HG02840 (cell line): ENCODE results near the gene NHP2.
A peak's percentile ranks its signal among the peaks of the same experiment; 100 is the strongest.
"Not testable (repeated sequence)": the region's sequence is repeated elsewhere in the genome, so short reads cannot be mapped to it uniquely, and the experiment has no call there.

Experiments
- ATAC-seq: cut with Tn5 transposase; IDR thresholded peaks from one replicate; pipeline ENCODE4 v1.9.1; 2021; ENCODE audit warnings: mild to moderate bottlenecking, moderate library complexity, moderate number of reproducible peaks; ENCODE audit not compliant: unreplicated experiment, low FRiP score

The NHP2 gene

GRCh38 chr5:178153530-178154340, at the start of gene NHP2:
NHP2 (minus strand) TSS chr5:178153885; CDS start chr5:178153817, 68 bp downstream.
- ATAC-seq = peak; percentile 98

GRCh38 chr5:178202541-178202940, 48.9 kb upstream of the NHP2 start:
- no peak for ATAC-seq

GRCh38 chr5:178201927-178202235, 48.2 kb upstream of the NHP2 start:
- ATAC-seq = no peak

DNA sequence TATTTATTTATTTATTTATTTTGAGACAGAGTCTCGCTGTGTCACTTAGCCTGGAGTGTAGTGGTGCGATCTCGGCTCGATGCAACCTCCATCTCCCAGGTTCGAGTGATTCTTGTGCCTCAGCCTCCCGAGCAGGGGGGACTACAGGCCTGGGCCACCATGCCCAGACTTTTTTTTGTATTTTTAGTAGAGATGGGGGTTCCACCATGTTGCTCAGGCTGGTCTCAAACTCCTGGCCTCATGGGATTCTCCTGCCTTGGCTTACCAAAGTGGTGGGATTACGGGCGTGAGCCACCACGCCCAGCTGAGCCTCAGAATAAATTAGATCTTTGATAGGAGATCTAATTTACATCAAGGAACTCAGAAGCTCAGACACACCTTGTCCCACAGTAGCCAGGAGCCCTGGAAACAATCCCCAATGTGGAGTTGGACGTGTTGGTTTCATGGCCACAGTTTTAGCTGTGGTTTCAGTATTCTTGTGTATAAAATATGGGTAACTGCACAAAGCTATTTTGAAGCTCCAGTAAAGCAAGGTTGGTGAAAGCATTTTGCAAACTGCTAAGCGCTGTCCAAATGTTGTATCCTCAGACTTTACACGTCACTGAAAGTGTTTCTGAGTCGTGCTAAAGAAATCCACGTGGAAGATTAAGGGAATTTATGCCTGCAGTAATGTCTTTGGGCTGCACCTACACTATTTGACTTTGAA, 47.7 kb upstream of the NHP2 start:
- no peak for ATAC-seq

- ATAC-seq = no peak
These were observed 46.1 kb upstream of the NHP2 start for GRCh38 chr5:178199581-178200434.

DNA sequence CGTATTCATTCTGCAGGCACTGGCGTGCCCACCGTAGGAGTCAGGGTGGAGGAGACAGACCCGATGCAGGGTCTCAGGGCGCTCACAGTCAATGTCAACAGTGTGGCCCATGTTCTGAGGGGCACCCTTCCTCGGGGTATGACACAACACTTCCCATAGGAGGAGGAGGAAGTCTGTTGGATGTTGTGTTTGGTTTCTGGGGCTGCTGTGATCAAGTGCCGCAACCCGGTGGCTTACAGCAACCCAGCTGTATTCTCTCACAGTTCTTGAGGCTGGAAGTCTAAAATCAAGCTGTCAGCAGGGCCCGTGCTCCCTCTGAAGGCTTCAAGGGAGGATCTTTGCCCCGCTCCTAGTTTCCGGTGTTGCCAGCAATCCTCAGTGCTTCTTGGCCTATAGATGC, 45.0 kb upstream of the NHP2 start:
- no peak for ATAC-seq

DNA sequence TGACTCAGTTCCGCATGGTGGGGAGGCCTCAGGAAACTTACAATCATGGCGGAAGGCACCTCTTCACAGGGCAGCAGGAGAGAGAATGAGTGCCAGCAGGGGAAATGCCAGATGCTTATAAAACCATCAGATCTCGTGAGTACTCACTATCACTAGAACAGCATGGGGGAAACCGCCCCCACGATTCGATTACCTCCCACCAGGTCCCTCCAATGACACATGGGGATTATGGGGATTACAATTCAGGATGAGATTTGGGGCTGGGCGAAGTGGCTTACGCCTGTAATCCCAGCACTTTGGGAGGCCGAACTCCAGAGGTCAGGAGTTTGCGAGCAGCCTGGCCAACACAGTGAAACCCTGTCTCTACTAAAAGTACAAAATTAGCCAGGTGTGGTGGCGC, 44.5 kb upstream of the NHP2 start:
- ATAC-seq = not testable (repeated sequence)

- no peak for ATAC-seq
These were observed 43.3 kb upstream of the NHP2 start for GRCh38 chr5:178196986-178197385.

DNA sequence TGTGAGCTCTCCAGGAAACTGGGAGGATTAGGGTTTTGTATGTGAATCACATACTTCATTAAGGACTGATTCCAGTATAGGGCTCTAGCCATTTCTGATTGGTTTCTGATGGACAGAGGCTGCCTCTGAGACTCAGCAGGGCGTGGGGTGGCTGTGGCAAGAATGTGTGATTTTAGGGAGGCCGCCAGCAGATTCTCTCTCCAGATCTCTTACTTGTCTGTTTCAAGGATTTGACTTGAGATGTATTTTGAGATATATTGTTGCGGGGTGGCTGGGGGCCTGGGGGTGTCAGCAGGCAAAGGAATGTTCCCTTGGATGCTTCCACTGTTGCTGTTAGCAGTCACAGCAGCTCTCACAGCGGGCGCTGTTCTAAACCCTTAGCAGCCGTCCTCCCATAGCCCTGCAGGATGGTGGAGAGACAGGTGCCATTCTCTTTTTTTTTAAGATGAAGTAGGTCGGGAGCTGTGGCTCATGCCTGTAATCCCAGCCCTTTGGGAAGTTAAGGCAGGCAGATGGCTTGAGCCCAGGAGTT, 42.7 kb upstream of the NHP2 start:
- no peak for ATAC-seq

DNA sequence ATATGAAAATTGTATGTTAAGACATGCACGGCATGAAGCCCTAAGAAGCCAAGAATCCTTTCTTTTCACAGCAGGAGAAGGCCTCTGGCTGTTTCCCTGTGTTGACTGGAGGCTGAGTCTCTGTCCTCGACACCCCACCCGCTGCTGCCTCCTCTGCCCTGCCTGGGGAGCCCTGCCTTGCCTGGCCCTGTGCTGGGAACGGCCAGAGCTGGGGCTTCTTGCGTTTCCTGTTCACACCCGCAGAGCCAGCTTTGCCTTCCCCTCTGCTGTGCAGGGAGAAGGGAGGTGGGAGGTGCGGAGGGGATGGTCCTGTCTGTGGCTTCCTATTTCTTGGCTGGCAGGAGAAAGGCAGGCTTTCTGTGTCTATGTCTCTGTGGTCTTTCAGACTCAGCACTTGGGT, 40.3 kb upstream of the NHP2 start:
- no peak for ATAC-seq

DNA sequence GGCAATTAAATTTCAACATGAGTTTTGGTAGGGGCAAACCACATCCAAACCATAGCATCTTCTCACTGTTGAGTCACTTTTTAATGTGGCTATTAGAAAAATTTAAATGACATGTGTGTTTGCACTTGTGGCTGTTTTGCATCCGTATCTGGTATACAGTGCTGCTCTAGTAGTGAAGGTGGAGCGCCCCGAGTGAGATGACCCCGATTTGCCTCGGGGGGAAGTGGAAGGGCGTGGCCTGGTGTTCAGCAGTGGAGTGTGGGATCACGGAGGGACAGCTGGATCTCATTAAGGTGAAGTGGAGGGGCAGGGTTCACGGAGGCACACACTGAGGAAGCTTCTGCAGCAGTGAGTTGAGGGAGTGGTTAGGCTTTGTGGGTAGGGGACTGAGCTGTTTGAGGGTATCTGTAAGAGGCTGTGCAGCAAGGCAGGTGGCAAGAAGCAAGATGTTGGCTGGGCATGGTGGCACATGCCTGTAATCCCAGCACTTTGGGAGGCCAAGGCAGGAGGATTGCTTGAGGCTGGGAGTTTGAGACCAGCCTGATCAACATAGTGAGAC, 39.6 kb upstream of the NHP2 start:
- ATAC-seq = no peak

DNA sequence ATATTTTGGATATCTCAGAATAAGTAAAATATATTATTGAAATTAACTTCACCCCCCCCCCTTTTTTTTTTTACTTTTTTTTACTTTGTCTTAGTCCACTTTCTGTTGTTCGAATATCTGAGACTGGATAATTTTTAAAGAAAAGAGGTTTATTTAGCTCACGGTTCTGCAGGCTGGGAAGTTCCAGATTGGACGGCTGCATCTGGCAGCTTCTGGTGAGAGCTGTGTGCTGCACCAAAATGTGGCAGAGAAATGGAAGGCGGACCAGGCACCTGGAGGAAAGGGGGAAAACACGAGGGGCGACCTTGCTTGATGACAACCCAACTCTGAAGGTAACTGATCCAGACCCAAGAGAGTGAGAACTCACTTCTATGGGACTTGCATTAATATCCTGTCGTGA, 39.1 kb upstream of the NHP2 start:
- ATAC-seq = no peak

GRCh38 chr5:178192244-178192643, 38.6 kb upstream of the NHP2 start:
- no peak for ATAC-seq

GRCh38 chr5:178191661-178192060, 38.0 kb upstream of the NHP2 start:
- no peak for ATAC-seq

DNA sequence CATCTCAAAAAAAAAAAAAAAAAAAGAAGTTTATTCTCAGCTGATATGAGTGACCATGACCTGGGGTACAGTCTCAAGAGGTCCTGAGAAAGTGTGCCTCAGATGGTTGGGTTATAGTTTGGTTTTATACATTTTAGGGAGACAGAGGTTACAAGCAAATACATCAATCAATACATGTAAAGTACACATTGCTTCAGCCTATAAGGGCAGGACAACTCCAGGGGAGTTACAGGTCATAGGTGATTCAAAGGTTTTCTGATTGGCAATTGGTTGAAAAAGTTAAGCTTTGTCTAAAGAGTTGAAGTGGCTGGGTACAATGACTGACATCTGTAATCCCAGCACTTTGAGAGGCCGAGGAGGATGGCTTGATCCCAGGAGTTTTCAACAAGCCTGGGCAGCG, 35.7 kb upstream of the NHP2 start:
- ATAC-seq = no peak

DNA sequence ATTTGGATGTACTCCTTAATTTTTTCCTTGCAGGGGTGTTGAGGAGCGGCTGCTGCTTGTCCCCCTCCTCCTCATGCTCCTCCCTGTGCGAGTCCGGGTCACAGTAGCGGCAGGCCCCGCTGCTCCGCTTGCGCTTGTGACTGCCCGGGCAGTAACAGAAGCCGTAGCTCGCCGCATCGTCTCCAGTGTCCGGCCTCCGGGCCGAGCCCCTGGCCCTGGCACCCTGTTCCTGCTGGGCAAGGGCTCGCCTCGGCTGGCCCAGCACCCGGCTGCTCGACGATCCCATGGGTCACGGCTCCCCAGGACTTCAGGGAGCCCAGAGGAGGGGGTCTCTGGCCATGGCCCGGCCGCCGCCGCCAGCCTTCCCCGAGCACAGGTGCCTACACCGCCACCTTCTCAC, 33.3 kb upstream of the NHP2 start, which contains the start of gene GMCL2:
Gene GMCL2 (minus strand): TSS at position 358 of the 400 bp plus-strand sequence. CDS start 72 bp downstream, at position 286.
- no peak for ATAC-seq

DNA sequence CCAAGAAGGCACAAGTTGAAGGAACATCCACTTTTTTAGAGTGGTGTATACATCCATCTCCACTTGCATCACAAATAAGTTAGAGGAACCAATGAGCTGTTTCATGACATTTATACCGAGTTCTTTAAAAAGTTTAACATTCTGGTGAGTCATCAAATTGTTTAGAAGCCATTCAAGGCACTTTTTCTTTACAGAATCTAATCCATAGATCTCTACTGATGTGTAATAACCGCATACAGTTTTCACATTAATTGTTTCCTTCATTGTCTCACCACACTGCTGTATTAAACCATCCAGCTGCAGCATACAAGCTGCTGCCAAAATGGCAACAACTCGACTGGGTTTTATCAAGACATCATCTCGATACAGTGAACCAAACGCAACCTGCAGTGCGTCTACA, 32.7 kb upstream of the NHP2 start:
- no peak for ATAC-seq

DNA sequence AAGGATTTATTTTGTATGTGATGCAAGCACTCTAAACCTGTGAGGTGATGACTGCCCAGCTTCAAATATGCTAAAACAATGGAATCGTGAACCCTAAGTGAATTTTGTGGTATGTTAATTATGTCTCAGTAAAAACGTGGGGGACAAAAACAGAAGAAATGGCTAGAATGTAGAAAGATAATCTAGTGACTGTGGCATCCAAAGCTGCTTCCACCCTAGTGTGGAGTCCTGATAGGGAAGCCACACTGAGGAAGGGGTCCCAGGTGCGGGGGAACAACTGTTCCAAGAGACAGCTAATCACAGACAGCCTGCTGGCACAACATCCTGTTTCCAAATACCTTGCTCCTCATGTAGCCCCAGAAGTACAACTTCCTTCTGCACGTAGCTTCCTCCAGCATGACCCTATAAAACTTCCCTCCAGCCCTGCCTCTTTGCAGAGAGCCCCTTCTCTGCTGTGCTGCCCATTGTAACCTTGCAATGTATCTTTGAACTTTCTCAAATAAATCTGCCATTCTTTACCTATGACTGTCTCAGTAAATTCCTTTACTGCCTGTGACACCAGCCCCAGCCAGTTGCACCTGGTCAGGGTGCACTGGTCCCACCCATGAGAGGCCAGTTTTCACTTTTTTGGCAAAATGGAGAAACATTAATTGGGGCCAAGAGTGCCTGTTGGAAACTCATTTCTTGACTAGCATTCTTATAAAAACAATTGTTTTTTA, 28.6 kb upstream of the NHP2 start:
- no peak for ATAC-seq

GRCh38 chr5:178180141-178180863, 26.6 kb upstream of the NHP2 start:
- no peak for ATAC-seq
